Stimulated activated naive CD8-positive, alpha-beta T cell treated with anti-CD3 and anti-CD28 coated beads, Interleukin-15, amount 100 ng/mL, for 72 hours (primary cell): Measurements from ENCODE around the gene RPAP2.
A peak's percentile ranks its signal among the peaks of the same experiment; 100 is the strongest.

Source experiments
- ATAC-seq: fragments of 150-1000 bp; cut with Tn5 transposase; 2 replicates; pipeline ENCODE4 v1.10.0; 2021; ENCODE audit warnings: mild to moderate bottlenecking, moderate library complexity
- DNase-seq, 2 donors: peaks; one replicate each; pipeline ENCODE4 v3.0.0; 2021 to 2022
- H3K27ac Mint-ChIP-seq, 2 donors: one replicate each; pipeline ENCODE4 v1.8.0; 2022; ENCODE audit warnings: mild to moderate bottlenecking in 2 of 2, mixed read lengths in 2 of 2, moderate library complexity in 2 of 2
- H3K27me3 Mint-ChIP-seq: one replicate; pipeline ENCODE4 v1.8.0; 2022; ENCODE audit warnings: mixed read lengths
- H3K4me1 Mint-ChIP-seq: one replicate; pipeline ENCODE4 v1.8.0; 2022; ENCODE audit warnings: mild to moderate bottlenecking, mixed read lengths
- H3K4me3 Mint-ChIP-seq, 2 donors: one replicate each; pipeline ENCODE4 v1.8.0; 2022; ENCODE audit warnings: mild to moderate bottlenecking in 2 of 2, mixed read lengths in 2 of 2, moderate library complexity in 1 of 2
- H3K9me3 Mint-ChIP-seq, 2 donors: one replicate each; pipeline ENCODE4 v1.8.0; 2022; ENCODE audit warnings: mixed read lengths in 2 of 2

RPAP2 gene

GRCh38 chr1:92443893-92444292 is 145.0 kb downstream of the RPAP2 start:
- Mint-ChIP-seq H3K4me1 (peaks cover 37% of the 10 kb centered on the region), H3K9me3 (no peaks in the 10 kb centered on the region), H3K4me3 (no peak overlapping the region), H3K27ac (peak overlapping the region in 1 of 2 donors; percentile 51), H3K27me3 (no peaks in the 10 kb centered on the region)
- ATAC-seq (no peak), DNase-seq (no peak)

GRCh38 chr1:92444351-92444750 is 145.5 kb downstream of the RPAP2 start:
- Mint-ChIP-seq H3K4me1 (peaks cover 33% of the 10 kb centered on the region), H3K27me3 (no peaks in the 10 kb centered on the region), H3K4me3 (no peak overlapping the region), H3K27ac (peak overlapping the region in 1 of 2 donors; percentile 51), H3K9me3 (no peaks in the 10 kb centered on the region)
- no peak for ATAC-seq
- DNase-seq = no peak

GRCh38 chr1:92445865-92446264 is 147.0 kb downstream of the RPAP2 start:
- Mint-ChIP-seq H3K27me3 (no peaks in the 10 kb centered on the region), H3K27ac (no peak overlapping the region), H3K4me3 (no peak overlapping the region), H3K9me3 (peaks cover 0 to 6% of the 10 kb centered on the region in 2 donors), H3K4me1 (peaks cover 29% of the 10 kb centered on the region)
- ATAC-seq (no peak), DNase-seq (no peak)

GRCh38 chr1:92446546-92446945 is 147.7 kb downstream of the RPAP2 start:
- no peak for ATAC-seq
- H3K9me3 Mint-ChIP-seq = peaks cover 0 to 8% of the 10 kb centered on the region in 2 donors
- peaks cover 29% of the 10 kb centered on the region for H3K4me1 Mint-ChIP-seq
- H3K27ac Mint-ChIP-seq = no peak overlapping the region
- no peak overlapping the region for H3K4me3 Mint-ChIP-seq
- H3K27me3 Mint-ChIP-seq = no peaks in the 10 kb centered on the region
- no peak for DNase-seq

- Mint-ChIP-seq H3K27me3 (no peaks in the 10 kb centered on the region), H3K4me1 (peaks cover 29% of the 10 kb centered on the region), H3K4me3 (no peak overlapping the region), H3K9me3 (peaks cover 0 to 8% of the 10 kb centered on the region in 2 donors), H3K27ac (no peak overlapping the region)
- ATAC-seq (no peak), DNase-seq (no peak)
These were observed 148.3 kb downstream of the RPAP2 start for GRCh38 chr1:92447033-92447681.

GRCh38 chr1:92447976-92448375 is 149.1 kb downstream of the RPAP2 start:
- no peak overlapping the region for H3K4me3 Mint-ChIP-seq
- no peak for ATAC-seq
- H3K4me1 Mint-ChIP-seq = peaks cover 29% of the 10 kb centered on the region
- H3K27ac Mint-ChIP-seq = peak overlapping the region in 1 of 2 donors; percentile 7
- no peak for DNase-seq
- H3K27me3 Mint-ChIP-seq = no peaks in the 10 kb centered on the region
- H3K9me3 Mint-ChIP-seq = peaks cover 0 to 8% of the 10 kb centered on the region in 2 donors
